ENCODE measurements around the gene RAB5B. TPM values are rescaled to one million over a fixed set of nuclear protein-coding genes. Genes with fewer than 3 reads are reported as not detected.
"Not testable (repeated sequence)": the region's sequence is repeated elsewhere in the genome, so short reads cannot be mapped to it uniquely, and the experiment has no call there.

RAB5B gene
- total and polyA plus RNA-seq, 7 donors, result 82.8 to 113 (median 101) TPM

- Histone ChIP-seq H3K27ac (peak overlapping the region; percentile 84 to 91 (median 89)), H3K9me3 (no peaks in the 10 kb centered on the region), H3K27me3 (no peaks in the 10 kb centered on the region), H3K4me3 (peak overlapping the region; percentile 42 to 76 (median 72)), H3K4me1 (peaks cover 0 to 19% (median 16%) of the 10 kb centered on the region in 4 donors), H3K36me3 (peaks cover 20 to 61% (median 32%) of the 10 kb centered on the region in 4 donors)
- DNase-seq, result peak; percentile 79
- intact Hi-C loops (cut with DNase I), result loop anchor here (1.0 to 5.0 kb wide), 3 partner anchors 22 to 106 kb away; partner anchors contain the start of genes PA2G4, RAB5B and RPS26
- TF ChIP-seq CTCF (IDR thresholded peaks at IDR 0.05), result peak; percentile 70 to 83 (median 78)
- TF ChIP-seq EP300 (IDR thresholded peaks at IDR 0.05), result no peak
- WGBS, 2 donors, result 19 to 29% methylated on average over 14 of the region's 14 CpGs
Observed at GRCh38 chr12:55996201-55996714, 22.4 kb downstream of the RAB5B start.

GRCh38 chr12:55996715-55997534, 23.0 kb downstream of the RAB5B start, which contains the start of gene SUOX:
TSS of gene SUOX (plus strand) at chr12:55997276. CDS start at chr12:56002222, 4,946 bp downstream.
- intact Hi-C loops (cut with DNase I), result loop anchor here (1.0 to 5.0 kb wide), 3 partner anchors 23 to 105 kb away; partner anchors contain the start of genes PA2G4, RAB5B and RPS26
- H3K4me3 ChIP-seq, result peak within 1 kb of the TSS; percentile 42 to 76 (median 72)
- H3K27me3 ChIP-seq, result no peaks in the 10 kb centered on the region
- peak; percentile 99 for DNase-seq
- TF ChIP-seq POLR2AphosphoS5 (IDR thresholded peaks at IDR 0.05) (peak; percentile 55 to 88 (median 82)), POLR2A (IDR thresholded peaks at IDR 0.05) (peak in 1 of 2 donors; percentile 54), CTCF (IDR thresholded peaks at IDR 0.05) (no peak)
- H3K27ac ChIP-seq, result peak within 1 kb of the TSS; percentile 84 to 91 (median 89)
- no peaks in the 10 kb centered on the region for H3K9me3 ChIP-seq
- WGBS, 2 donors, result 1% methylated on average over 27 of the region's 27 CpGs
- H3K4me1 ChIP-seq, result peaks cover 0 to 19% (median 16%) of the 10 kb centered on the region in 4 donors
- peaks cover 15 to 61% (median 25%) of the 10 kb centered on the region in 4 donors for H3K36me3 ChIP-seq

- 1 to 2% methylated on average over 5 of the region's 5 CpGs for WGBS, 2 donors
- Histone ChIP-seq H3K36me3 (peaks cover 11 to 61% (median 20%) of the 10 kb centered on the region in 4 donors), H3K4me3 (peak overlapping the region; percentile 42 to 76 (median 72)), H3K27ac (peak overlapping the region; percentile 84 to 91 (median 89)), H3K27me3 (no peaks in the 10 kb centered on the region), H3K4me1 (peaks cover 0 to 19% (median 16%) of the 10 kb centered on the region in 4 donors), H3K9me3 (no peaks in the 10 kb centered on the region)
- intact Hi-C loops (cut with DNase I), result loop anchor here (5.0 kb wide), 1 partner anchor 105 kb away; the partner anchor contains the start of gene PA2G4
- no peak for TF ChIP-seq CTCF (IDR thresholded peaks at IDR 0.05)
- no peak for TF ChIP-seq EP300 (IDR thresholded peaks at IDR 0.05)
- TF ChIP-seq POLR2AphosphoS5 (IDR thresholded peaks at IDR 0.05), result no peak
- no peak for TF ChIP-seq POLR2A (IDR thresholded peaks at IDR 0.05)
- DNase-seq, result peak; percentile 68
Observed at GRCh38 chr12:55997535-55997859, 23.6 kb downstream of the RAB5B start.

GRCh38 chr12:55999522-55999921, 25.6 kb downstream of the RAB5B start:
- not testable (repeated sequence) for H3K9me3 ChIP-seq, H3K27me3 ChIP-seq, DNase-seq, H3K4me3 ChIP-seq, H3K27ac ChIP-seq
- Histone ChIP-seq H3K36me3 (peaks cover 0 to 60% (median 11%) of the 10 kb centered on the region in 4 donors), H3K4me1 (peaks cover 0 to 19% (median 16%) of the 10 kb centered on the region in 4 donors)
- intact Hi-C loops (cut with DNase I), result loop anchor here (5.0 kb wide), 1 partner anchor 103 kb away; the partner anchor contains the start of gene PA2G4
- WGBS, 2 donors, result 80 to 87% methylated on average over 5 to 6 of the region's 6 CpGs

- DNase-seq, H3K9me3 ChIP-seq, H3K4me3 ChIP-seq, H3K27ac ChIP-seq, H3K27me3 ChIP-seq: not testable (repeated sequence)
- Histone ChIP-seq H3K4me1 (peaks cover 0 to 19% (median 16%) of the 10 kb centered on the region in 4 donors), H3K36me3 (peaks cover 0 to 57% (median 8%) of the 10 kb centered on the region in 4 donors)
- 74 to 94% methylated on average over 33 of the region's 33 CpGs for whole genome bisulfite sequencing, 2 donors
- intact Hi-C loops (cut with DNase I), result loop anchor here (5.0 kb wide), 1 partner anchor 102 kb away; the partner anchor contains the start of gene PA2G4
Observed at GRCh38 chr12:55999999-56000540, 26.2 kb downstream of the RAB5B start.

Measured in sigmoid colon (tissue), 7 donors.